ENCODE data around the gene CD2BP2. TPM values are rescaled to one million over a fixed set of nuclear protein-coding genes. Genes with fewer than 3 reads are reported as not detected.

The CD2BP2 gene
- total and polyA plus RNA-seq, 2 of the 13 experiments (the other 11 are each of a cell fraction or from before 2014, with no cell fraction given): 24.9 to 54.6 TPM

DNA sequence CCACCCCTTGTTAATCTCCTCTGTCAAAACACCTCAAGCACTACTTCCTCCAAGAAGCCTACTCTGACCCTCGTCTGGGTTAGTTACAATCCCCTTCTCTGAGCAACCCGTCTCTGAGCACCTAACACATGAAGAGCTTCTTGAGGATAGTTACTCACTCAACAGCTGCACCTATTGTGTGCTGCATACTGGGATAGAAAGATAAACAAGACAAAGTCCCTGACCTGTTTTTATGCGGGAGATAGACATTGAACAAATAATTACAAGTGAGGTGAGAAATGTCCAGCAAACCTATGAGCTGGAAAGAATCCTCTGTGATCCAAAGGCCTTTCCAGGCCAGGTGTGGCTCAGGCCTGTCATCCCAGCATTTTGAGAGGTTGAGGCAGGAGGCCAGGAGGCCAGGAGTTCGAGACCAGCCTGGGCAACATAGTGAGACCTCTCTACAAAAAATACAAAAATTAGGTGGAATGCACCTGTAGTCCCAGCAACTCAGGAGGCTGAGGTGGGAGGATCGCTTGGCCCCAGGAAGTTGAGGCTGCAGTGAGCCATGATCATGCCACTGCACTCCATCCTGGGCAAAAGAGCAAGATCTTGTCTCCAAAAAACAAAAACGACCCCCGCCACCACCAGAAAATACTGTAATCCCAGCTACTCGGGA lies 46.8 kb upstream of the CD2BP2 start (continued):
- TF ChIP-seq LCORL (IDR thresholded peaks at IDR 0.05): no peak
- peak; percentile 82 for TF ChIP-seq LCORL (CRISPR knock-in tag; IDR thresholded peaks at IDR 0.05)
- no peak; the same call in 1 of the 2 replicates for TF ChIP-seq ZBTB21 (CRISPR knock-in tag; IDR thresholded peaks at IDR 0.05)
- TF ChIP-seq NCOA2 (CRISPR knock-in tag; IDR thresholded peaks at IDR 0.05): peak; percentile 72
- TF ChIP-seq TEAD2 (CRISPR knock-in tag; IDR thresholded peaks at IDR 0.05): no peak
- TF ChIP-seq ATM (IDR thresholded peaks at IDR 0.05; ENCODE audit: borderline replicate concordance): no peak
- TF ChIP-seq ETV6 (CRISPR knock-in tag; conservative IDR thresholded peaks at IDR 0.05): no peak
- TF ChIP-seq NR2F2 (IDR thresholded peaks at IDR 0.05; ENCODE audit: borderline replicate concordance, low read depth): 0 out of 2 replicates have a peak, but pooled peaks have one; percentile 18
- no peak for TF ChIP-seq NCOA5 (CRISPR knock-in tag; IDR thresholded peaks at IDR 0.05)
- no peak for TF ChIP-seq ZNF367 (CRISPR knock-in tag; IDR thresholded peaks at IDR 0.05; ENCODE audit: borderline replicate concordance)
- TF ChIP-seq ZNF552 (CRISPR knock-in tag; IDR thresholded peaks at IDR 0.05; ENCODE audit: borderline replicate concordance): 0 out of 2 replicates have a peak, but pooled peaks have one; percentile 41
- no peak for TF ChIP-seq RAD51 (IDR thresholded peaks at IDR 0.05; ENCODE audit: borderline replicate concordance)
- TF ChIP-seq ZNF687 (CRISPR knock-in tag; IDR thresholded peaks at IDR 0.05): peak; percentile 23; the same call in 1 of the 2 replicates
- no peak for TF ChIP-seq FOXJ3 (CRISPR knock-in tag; IDR thresholded peaks at IDR 0.05; ENCODE audit: borderline replicate concordance)
- TF ChIP-seq FOSL2 (CRISPR knock-in tag; IDR thresholded peaks at IDR 0.05): peak; percentile 46
- TF ChIP-seq PAWR (CRISPR knock-in tag; IDR thresholded peaks at IDR 0.05; ENCODE audit: borderline replicate concordance): no peak
- TF ChIP-seq, protein P1, sequence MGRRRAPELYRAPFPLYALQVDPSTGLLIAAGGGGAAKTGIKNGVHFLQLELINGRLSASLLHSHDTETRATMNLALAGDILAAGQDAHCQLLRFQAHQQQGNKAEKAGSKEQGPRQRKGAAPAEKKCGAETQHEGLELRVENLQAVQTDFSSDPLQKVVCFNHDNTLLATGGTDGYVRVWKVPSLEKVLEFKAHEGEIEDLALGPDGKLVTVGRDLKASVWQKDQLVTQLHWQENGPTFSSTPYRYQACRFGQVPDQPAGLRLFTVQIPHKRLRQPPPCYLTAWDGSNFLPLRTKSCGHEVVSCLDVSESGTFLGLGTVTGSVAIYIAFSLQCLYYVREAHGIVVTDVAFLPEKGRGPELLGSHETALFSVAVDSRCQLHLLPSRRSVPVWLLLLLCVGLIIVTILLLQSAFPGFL (CRISPR knock-in tag; IDR thresholded peaks at IDR 0.05): no peak
- 0 out of 2 replicates have a peak, but pooled peaks have one; percentile 45 for TF ChIP-seq ZFP36L1 (CRISPR knock-in tag; IDR thresholded peaks at IDR 0.05)
- TF ChIP-seq KLF16 (CRISPR knock-in tag; IDR thresholded peaks at IDR 0.05): peak in 1 of 2 experiments; percentile 67; a peak in 1 of 4 replicates
- TF ChIP-seq ZNF75D (CRISPR knock-in tag; IDR thresholded peaks at IDR 0.05; ENCODE audit: borderline replicate concordance): no peak
- no peak for TF ChIP-seq ZC3H13 (CRISPR knock-in tag; IDR thresholded peaks at IDR 0.05)
- no peak for TF ChIP-seq HIVEP1 (CRISPR knock-in tag; IDR thresholded peaks at IDR 0.05)
- TF ChIP-seq ZNF782 (CRISPR knock-in tag; IDR thresholded peaks at IDR 0.05; ENCODE audit: borderline replicate concordance): no peak
- peak; percentile 46; the same call in 1 of the 2 replicates for TF ChIP-seq ZFP1 (CRISPR knock-in tag; IDR thresholded peaks at IDR 0.05)
- peak; percentile 31; the same call in 1 of the 2 replicates for TF ChIP-seq ZNF274 (CRISPR knock-in tag; IDR thresholded peaks at IDR 0.05)
